Epithelial cell of proximal tubule (primary cell): ENCODE results near the gene PIEZO1. TPM values are rescaled to one million over a fixed set of nuclear protein-coding genes. Genes with fewer than 3 reads are reported as not detected.

Experiments
- DNase-seq: peaks from one replicate; pipeline ENCODE4 v3.0.0-alpha.2; 2011; ENCODE audit warnings: low read depth
- H3K4me3 ChIP-seq: 2 replicates; pipeline ENCODE4 v1.5.1; 2011; ENCODE audit warnings: low read depth, mild to moderate bottlenecking, low read length
- CTCF ChIP-seq: conservative IDR thresholded peaks from 2 replicates; pipeline ENCODE4 v1.5.1; 2012; ENCODE audit warnings: low read depth, mild to moderate bottlenecking, low read length
- total RNA-seq: library from RNA; depleted of rRNA; stranded (reverse); fragments of >200 nt; gene quantifications from 2 replicates; pipeline ENCODE4 v1.2.3, GENCODE V29; 2015

The PIEZO1 gene
- total RNA-seq, 1 donor from 2014 or later, result 246 TPM

GRCh38 chr16:88730632-88731607 lies 54.1 kb downstream of the PIEZO1 start:
- no peak overlapping the region for H3K4me3 ChIP-seq
- no peak for DNase-seq
- TF ChIP-seq CTCF, result no peak

- no peak overlapping the region for H3K4me3 ChIP-seq
- DNase-seq, result no peak
- no peak for TF ChIP-seq CTCF
Observed at GRCh38 chr16:88727871-88728270, 57.1 kb downstream of the PIEZO1 start.

GRCh38 chr16:88726981-88727380 lies 58.0 kb downstream of the PIEZO1 start:
- TF ChIP-seq CTCF, result no peak
- no peak overlapping the region for H3K4me3 ChIP-seq
- no peak for DNase-seq

GRCh38 chr16:88726408-88726749 lies 58.6 kb downstream of the PIEZO1 start:
- TF ChIP-seq CTCF, result no peak
- DNase-seq, result no peak
- no peak overlapping the region for H3K4me3 ChIP-seq

GRCh38 chr16:88725609-88726407 lies 59.2 kb downstream of the PIEZO1 start:
- no peak for TF ChIP-seq CTCF
- DNase-seq, result no peak
- no peak overlapping the region for H3K4me3 ChIP-seq

- no peak for TF ChIP-seq CTCF
- no peak for DNase-seq
- no peak overlapping the region for H3K4me3 ChIP-seq
Observed at GRCh38 chr16:88724855-88725555, 60.0 kb downstream of the PIEZO1 start.
